ENCODE results near the gene TRABD.

TRABD gene

GRCh38 chr22:50217543-50218152, 31.9 kb downstream of the TRABD start:
- no peak for DNase-seq (ENCODE audit: low read depth in 2 of 2, low spot score in 1 of 2)

GRCh38 chr22:50218153-50218995, 32.7 kb downstream of the TRABD start:
- no peak for DNase-seq (ENCODE audit: low read depth in 2 of 2, low spot score in 1 of 2)

DNA sequence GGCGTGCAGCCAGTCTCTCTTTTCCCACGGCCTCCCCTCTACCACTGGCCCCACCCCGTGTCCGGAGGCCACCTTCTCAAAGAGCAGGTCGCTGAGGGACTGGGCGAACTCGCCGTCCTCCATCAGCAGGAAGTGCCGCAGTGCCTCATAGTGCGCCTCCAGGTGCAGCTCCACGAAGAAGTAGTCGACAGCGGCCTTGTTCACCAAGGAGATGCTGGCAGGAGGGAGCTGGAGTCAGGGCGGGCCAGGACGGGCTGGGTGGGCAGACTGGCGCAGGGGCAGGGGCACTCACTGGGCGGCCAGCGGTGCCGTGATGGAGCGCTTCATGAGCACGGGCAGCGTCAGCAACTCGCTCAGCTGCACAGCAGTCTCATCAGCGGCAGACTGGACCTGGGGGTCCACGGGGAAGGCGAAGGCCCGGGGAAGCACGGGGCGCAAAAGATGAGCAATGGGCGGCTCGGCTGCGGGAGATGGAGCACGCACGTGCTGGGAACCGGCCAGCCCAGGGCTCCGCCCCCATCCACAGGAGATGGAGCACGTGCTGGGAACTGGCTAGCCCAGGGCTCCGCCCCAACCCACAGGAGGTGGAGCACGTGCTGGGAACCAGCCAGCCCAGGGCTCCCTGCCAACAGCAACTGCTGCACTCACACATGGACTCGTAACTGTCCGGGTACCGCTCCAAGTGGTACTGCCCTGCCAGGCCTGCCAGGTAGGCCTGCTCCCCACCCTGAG, 33.4 kb downstream of the TRABD start:
- no peak for DNase-seq (ENCODE audit: low read depth in 2 of 2, low spot score in 1 of 2)

DNA sequence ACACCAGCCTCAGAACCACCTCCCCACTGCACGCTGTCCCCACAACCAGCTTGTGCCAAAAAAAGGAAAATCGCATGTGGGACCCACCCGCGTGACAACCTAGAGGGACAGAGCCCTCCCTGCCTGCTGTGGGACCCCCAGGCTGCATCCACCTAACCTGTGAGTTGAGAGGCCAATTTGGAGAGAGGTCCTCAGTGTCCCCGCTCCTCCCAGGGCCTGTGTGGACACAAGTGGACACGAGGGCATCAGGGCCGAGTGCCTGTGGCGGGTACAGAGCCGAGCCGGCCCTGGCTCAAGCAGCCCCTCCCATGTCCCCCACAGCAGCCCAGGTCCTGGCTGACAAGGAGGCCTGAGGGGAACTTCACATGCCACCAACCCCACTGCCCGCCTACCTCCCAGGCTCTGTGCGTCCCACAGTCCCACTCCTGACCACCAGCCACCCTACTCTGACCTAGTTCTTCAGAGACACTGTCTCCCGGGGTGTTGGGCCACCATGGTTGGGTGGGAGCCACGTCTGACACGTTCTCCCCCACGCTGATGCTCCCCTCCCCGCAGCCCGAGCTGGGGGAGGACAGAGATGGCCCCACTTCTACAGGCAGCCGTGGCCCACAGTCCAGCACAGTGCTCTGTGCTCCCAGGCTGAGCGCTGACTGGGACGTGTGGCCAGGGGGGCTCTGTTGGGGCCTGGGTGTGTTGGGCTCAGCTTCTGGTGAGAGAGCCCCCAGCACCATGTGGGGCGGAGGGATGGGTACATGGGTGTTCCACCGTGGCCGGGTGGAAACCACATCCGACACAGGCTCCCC, 34.3 kb downstream of the TRABD start:
- DNase-seq (ENCODE audit: low read depth in 2 of 2, low spot score in 1 of 2): no peak

- no peak for DNase-seq (ENCODE audit: low read depth in 2 of 2, low spot score in 1 of 2)
Observed at GRCh38 chr22:50220603-50221409, 35.1 kb downstream of the TRABD start.

DNA sequence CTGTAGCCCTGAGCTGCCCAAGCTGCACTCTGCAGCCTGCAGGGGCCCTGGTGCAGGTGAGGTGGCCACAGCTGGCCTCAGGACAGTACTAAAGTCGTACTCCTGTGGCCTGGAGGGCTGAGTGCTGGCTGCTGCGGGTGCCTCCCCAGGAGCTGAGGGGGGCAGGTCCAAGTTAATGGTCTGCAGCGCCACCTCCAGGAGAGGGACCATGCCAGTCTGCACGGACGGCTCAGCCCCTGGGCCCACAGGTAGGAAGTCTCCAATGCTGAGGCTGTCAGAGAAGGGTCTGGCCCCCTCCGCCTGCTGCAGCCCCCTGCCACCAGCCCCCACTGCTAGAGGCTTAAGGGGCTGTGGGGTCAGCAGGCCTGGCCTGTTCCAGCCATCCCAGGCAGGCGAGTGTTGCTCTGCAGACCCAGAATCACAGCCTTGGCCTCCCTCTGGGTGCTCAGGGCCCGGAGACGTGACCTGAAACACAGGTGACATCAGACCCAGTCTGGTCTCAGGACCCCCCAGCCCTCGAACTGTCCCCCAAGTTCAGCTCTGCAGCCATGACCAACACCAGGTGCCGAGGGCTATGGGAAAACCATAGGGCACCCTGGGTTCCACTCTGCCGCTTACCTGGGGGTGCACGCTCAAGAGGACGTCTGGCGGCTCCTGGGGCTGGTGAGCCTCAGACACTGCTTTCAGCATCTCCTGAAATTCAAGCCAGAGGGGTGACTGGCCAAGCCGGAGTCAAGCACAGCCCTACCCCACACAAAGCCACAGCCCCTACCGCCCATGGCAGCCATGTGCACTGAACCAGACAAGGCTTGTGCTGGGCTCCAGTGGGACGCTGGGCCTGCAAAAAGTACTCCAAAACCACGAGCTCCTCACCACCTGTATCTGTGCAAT, 35.9 kb downstream of the TRABD start:
- no peak for DNase-seq (ENCODE audit: low read depth in 2 of 2, low spot score in 1 of 2)

- no peak for DNase-seq (ENCODE audit: low read depth in 2 of 2, low spot score in 1 of 2)
Observed at GRCh38 chr22:50222508-50222907, 36.8 kb downstream of the TRABD start.

GRCh38 chr22:50224071-50224470, 38.4 kb downstream of the TRABD start:
- DNase-seq (ENCODE audit: low read depth in 2 of 2, low spot score in 1 of 2): no peak

- DNase-seq (ENCODE audit: low read depth in 2 of 2, low spot score in 1 of 2): no peak
Observed at GRCh38 chr22:50225200-50225969, 39.7 kb downstream of the TRABD start.

DNA sequence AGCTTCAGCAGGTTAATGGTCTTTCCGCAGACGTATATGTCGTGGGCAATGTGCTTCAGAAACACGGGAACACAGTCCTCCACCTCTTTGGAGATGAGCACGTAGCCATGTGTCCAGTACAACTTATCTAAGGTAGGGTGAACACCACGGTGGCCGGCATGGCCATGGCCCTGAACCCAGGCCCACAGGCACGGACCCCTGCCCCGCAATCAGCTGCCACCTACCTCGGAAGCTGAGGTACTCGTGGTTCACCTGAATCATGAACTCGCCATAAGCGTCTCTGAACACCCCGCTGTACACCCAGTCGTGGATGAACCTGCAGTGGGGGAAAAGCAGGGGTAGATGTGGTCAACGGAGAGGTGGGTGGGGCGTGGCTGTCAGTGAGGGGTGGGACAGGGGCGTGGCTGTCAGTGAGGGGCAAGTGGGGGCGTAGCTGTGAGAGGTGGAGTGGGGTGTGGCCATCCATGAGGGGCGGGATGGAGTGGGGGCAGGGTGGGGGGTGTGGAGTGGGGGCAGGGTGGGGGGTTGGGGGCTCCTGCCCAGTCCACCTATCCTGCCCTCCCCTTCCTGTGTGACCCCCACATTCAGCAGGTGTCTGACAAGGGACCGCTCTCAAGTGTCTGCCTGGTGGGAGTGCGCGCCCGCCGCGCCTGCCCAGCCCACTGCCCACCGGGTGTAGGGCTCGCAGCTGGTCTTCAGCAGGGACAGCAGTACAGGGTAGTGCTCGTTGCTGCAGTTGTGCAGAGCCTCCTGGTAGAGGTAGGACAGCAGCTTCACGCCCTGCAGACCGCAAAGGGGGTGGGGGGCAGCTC, 40.6 kb downstream of the TRABD start:
- DNase-seq (ENCODE audit: low read depth in 2 of 2, low spot score in 1 of 2): no peak

GRCh38 chr22:50226875-50227165, 41.1 kb downstream of the TRABD start:
- no peak for DNase-seq (ENCODE audit: low read depth in 2 of 2, low spot score in 1 of 2)

GRCh38 chr22:50227579-50228215, 42.0 kb downstream of the TRABD start:
- DNase-seq (ENCODE audit: low read depth in 2 of 2, low spot score in 1 of 2): no peak

- no peak for DNase-seq (ENCODE audit: low read depth in 2 of 2, low spot score in 1 of 2)
Observed at GRCh38 chr22:50228366-50228765, 42.7 kb downstream of the TRABD start.

- DNase-seq (ENCODE audit: low read depth in 2 of 2, low spot score in 1 of 2): no peak
Observed at GRCh38 chr22:50229370-50229769, 43.7 kb downstream of the TRABD start.

DNA sequence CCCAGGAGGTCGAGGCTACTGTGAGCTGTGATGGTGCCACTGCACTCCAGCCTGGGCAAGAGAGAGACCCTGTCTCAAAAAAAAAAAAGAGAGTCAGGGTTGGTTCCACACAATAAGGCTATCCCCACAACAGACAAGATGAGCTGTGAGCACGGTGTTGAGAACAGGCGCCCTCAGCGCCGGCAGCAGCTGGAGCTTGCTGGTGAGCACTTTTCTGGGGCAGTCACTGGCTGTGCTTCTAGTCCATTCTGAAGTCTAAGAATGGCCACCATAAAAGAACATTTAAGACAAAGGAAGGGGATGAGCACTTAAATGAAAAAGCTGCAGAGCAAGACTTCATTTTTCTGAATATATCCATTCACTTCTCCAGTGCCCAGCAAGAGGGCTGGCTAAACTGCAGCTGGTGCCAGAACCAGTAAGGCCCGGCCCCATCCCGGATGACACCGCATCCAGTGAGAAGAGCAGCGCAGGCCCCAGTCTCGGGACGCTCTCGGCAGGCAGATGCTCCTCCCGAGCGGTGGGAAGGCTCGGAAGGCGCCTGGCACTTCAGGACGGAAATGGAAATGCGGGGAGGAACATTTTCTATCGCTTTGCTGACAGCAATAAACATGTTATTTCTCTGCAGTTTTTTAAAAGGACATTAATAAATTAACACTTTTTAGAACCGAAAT, 46.9 kb downstream of the TRABD start:
- DNase-seq (ENCODE audit: low read depth in 2 of 2, low spot score in 1 of 2): no peak

DNA sequence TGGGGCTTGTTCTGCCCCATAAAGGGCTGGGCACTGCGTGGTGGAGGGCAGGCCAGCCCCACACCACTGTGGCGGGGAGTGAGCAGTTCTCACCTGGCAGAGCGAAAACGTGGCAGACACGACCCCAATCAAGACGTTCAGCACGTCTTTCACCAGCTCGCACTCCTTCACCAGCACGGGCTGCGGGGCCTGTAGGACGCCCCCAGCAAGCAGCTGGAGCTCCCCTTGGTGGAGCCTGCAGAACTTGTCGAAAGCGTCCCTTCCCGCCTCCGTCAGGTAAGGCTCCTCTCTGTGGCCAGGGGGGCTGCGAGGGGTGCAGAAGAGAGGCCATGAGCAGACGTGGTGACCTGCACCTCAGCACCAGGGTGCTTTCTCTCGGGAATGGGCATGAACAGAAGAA, 47.5 kb downstream of the TRABD start:
- no peak for DNase-seq (ENCODE audit: low read depth in 2 of 2, low spot score in 1 of 2)

Measured in stimulated activated CD8-positive, alpha-beta memory T cell treated with anti-CD3 and anti-CD28 coated beads, Interleukin-4, amount 100 ng/mL, for 1 hour (primary cell).